Islet precursor cell (in vitro differentiated cells): ENCODE measurements around the gene RASAL3.
A peak's percentile ranks its signal among the peaks of the same experiment; 100 is the strongest.
"Not testable (repeated sequence)": the region's sequence is repeated elsewhere in the genome, so short reads cannot be mapped to it uniquely, and the experiment has no call there.

Source experiments
- DNase-seq: peaks from one replicate; pipeline ENCODE4 v3.0.0-alpha.2; 2018

RASAL3 gene

DNA sequence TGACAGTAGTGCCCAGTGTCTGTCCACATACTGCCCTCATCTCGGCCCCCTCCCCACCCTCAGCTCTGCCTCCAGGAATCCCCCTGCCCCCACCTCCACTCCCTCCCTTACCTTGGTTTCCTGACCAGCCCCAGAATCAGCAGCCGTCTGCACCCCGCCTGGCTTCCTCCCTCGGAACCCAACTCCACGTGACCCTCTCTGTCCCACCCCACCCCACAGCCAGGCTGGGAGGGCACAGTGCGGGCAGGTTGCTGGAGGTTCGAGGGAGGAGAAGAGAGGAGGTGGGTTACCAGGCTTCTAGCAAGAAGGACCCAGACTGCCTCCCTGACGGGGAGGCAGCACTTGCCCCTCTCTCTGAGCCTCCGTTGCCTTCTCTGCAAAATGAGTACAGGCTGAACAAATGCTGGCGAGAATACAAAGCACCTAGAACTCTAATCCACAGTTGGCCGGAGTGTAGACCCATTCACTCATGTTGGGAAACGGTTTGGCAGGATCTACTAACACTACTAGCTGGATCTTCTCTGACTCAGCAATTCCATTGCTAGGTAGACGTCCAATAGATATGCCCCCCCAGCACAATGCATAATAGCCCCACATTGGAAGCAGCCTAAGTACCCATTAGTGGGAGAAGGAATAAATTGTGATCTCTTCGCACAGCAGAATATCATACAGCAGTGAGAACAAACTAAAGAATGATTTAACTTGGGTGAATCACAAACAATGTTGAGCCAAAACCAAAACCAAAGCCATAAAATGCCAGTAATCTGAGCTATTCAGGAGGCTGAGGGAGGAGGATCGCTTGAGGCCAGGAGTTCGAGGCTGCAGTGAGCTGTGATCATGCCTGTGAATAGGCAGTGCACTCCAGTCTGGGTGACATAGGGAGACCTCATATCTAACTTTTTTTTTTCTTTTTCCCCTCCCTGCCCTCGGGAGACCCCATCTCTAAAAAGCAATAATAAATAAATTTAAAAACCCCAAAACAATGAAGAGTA lies at the start of gene RASAL3:
RASAL3 (minus strand) TSS at position 151 of the 992 bp plus-strand sequence. CDS start 186 bp downstream, outside the sequence.
- no peak for DNase-seq

DNA sequence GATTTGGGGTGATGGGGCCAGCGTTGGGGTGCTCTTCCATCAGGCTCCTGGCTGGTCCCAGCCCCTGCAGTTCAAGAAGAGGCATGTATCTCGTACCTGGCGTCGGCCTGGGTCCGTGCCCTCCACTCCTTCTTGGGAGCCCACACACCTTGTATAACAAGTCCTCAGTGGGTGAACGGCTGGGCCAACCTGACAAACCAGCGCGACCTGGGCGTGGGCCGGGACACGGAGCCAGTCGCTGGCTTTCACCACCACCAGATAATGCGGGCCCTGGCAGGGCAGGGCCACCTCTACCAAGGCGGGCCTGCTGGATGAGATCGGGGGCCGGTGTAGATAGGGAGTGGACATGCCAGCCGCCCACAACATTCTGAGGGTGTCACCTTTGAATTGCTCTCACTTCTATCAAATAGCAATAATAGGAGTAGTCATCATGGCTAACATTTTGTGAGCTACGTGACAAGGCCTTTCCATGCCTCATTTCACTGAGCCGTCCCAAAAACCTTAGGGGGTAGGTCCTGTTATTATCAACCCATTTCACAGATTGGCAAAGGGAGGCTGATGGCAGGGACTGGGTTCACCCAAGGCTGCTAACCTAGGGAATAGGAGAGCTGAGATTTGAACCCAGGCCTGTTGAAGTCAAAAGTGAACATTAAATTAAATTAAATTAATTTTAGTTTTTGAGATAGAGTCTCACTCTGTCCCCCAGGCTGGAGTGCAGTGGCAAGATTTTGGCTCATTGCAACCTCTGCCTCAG lies 47.5 kb upstream of the RASAL3 start:
- no peak for DNase-seq

DNA sequence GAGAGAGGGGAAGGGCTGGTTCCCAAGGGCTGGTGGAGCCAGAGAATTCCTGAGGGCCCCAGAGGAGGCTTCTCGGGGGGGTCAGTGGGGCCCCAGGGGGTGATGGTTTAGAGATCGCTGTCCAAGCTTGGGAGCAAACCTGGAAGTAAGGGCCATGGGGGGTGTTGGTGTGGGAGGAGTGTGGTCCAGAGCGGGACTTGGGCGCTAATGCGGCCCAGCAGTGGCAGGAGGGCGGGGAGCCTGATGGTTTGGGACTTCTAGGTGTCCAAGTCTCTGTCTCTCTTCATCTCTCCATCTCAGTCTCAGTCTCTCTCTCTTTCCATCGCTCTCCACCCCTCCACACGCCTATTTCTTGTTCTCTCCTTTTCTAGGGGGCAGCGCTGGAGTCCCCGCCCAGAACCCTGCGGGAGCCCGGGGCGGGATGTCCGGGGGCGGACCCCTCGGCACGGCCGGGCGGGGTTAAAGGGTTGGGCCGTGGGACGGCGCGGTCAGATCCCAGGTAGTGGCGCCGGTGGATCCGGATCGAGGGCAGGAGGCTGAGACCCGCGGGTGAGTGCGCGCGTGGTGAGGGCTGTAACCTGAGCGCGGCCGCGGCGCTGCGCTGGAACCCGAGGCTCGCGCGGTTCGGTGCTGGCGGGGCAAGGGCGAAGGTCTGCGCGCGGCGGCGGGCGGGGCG lies 43.8 kb upstream of the RASAL3 start, which contains the start of gene CYP4F22:
CYP4F22 (plus strand) TSS at position 491 of the 676 bp plus-strand sequence. CDS start 16,812 bp downstream, outside the sequence.
- peak; percentile 52 for DNase-seq

DNA sequence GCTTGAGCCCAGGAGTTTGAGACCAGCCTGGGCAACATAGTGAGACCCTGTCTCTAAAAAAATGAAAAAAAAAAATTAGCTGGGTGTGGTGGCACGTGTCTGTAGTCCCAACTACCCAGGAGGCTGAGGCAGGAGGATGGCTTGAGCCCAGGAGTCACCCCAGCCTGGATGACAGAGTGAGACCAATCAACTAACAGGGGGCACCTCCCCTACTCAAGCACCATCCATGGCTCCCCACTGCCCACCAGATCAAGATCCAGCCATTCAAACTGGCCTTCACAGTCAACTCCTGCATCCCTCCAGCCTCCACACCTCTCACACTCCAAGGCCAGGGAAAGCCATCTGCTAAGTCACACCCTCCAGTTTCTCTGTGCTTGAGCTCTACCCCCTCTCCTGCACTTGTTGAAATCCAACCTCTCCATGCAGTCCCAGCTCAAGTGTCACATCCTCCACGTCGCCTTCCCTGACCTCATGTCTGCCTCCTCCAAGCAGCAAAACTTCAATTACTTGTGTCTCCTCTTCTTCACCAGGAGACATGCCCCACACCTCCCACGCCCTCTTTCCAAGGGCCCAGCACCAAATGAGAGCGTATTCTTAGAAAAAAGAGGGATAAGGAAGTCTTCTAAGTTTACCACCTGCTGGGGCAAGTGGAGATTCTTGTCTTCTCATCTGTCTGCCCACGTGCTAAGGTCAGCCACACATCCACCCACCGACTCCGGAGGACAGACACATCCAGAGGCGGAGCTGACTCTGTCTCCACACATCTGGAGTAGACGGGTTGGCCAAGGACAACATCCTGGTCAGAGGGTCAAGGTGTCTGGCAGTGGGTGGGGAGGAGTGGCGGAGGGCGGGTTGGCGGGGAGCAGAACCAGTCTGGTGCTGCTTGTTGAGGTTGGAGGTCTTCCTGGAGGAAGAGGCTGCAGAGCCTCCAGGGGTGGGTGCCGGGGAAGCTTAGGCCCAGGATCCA lies 43.0 kb upstream of the RASAL3 start:
- no peak for DNase-seq

DNA sequence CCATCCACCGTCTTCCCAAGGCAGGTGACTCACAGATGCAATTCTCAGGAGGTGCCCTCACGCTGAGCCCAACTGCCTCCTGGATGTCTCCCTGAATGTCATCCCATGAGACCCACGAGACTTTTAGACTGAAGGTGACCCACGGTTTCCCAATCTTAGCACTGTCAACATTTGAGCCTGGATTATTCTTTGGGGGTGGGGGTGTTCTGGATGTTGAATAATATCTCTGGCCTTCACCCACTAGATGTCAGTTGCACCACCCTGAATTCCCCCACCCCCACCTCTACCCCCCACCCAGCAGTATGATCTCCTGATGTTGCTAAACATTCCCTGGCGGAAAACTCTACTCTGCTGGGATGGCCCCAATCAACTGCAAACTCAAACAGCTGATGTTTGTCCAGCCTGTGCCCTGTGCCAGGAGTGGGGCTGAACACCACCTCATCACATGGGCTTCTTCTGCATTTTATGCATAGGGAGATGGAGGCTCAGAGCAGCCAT lies 41.8 kb upstream of the RASAL3 start:
- DNase-seq = no peak

GRCh38 chr19:15502264-15502663 lies 37.9 kb upstream of the RASAL3 start:
- DNase-seq = no peak

GRCh38 chr19:15501596-15501995 lies 37.3 kb upstream of the RASAL3 start:
- DNase-seq = no peak

DNA sequence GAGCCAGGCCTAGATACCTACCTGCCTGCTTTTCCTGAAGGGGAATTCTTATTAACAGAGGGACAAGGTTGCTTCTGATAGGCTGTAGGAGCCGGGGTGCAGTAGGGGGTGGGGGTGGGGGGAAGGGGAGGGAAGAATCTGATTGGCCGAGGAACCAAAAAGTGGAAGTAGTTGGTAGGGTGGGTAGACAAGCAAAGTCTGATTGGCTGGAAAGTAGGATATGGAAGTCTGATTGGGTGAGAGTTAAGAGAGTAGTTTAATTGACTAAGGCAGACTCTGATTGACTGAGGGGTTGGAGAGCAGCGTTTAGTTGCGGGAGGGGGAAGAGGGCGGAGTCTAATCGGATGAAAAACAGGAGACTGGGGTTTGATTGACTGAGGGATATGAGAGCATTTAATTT lies 34.6 kb upstream of the RASAL3 start:
- DNase-seq = no peak

- no peak for DNase-seq
Observed at GRCh38 chr19:15498156-15498858, 34.0 kb upstream of the RASAL3 start.

GRCh38 chr19:15495151-15495550 lies 30.8 kb upstream of the RASAL3 start:
- no peak for DNase-seq

DNA sequence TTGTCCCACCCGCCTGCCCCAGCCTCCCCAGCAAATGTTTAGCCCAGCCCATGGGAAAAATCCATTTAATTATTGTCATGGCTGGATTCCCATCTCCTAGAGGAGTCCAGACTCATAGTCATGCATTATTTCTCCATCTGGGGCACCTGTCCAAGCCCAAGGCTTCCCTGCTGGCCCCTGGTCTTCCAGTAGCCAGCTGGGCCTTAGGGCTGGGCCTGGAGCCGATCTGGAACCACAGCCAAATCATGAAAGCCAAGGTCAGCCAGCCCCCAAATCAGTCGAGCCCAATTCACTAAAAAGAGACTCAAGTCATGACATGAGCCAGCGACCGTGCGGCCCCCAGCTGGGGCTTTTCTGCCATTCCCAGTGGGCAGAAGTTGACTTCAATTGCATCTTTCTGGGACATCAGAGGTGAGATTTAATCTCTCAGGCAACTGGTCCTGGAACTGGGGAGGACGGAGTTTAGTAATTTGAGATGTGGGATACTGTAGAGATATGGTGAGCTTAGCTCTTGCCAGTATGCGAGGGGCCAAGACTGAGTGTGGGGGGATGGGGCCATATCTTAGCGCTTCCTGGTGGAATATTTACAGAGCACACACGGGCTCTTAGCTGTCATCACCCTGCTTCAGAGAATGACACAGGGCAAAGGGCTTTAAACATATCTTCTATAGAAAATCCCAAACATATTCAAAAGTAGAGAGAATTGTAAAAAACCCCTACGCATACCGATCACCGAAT lies 24.3 kb upstream of the RASAL3 start:
- DNase-seq = no peak

- DNase-seq = no peak
Observed at GRCh38 chr19:15487038-15487437, 22.7 kb upstream of the RASAL3 start.

DNA sequence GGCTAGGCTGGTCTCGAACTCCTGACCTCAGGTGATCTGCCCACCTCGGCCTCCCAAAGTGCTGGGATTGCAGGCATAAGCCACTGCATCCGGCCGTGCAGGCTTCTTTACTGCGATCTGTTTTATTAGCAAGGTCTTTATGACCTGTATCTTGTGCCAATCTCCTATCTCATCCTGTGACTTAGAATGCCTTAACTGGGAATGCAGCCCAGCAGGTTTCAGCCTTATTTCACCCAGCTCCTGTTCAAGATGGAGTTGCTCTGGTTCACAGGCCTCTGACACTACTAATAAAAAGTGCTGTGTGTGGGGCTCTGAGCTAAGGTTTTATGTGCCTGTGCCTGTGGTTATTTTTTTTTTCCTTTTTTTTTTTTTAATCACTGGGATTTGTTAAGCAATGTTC lies 21.4 kb upstream of the RASAL3 start:
- DNase-seq = peak; percentile 58

DNA sequence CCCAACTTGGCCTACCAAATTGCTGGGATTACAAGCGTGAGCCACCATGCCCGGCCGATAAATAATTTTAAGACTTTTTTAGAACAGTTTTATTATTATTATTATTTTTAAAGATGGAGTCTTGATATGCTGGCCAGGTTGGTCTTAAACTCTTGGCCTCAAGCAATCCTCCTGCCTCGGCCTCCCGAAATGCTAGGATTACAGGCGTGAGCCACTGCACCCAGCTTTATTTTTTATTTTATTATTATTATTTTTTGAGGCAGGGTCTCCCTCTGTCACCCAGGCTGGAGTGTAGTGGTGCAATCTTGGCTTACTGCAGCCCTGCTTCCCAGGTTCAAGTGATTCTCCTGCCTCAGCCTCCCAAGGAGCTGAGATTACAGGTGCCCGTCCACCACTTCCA lies 16.7 kb upstream of the RASAL3 start:
- not testable (repeated sequence) for DNase-seq

DNA sequence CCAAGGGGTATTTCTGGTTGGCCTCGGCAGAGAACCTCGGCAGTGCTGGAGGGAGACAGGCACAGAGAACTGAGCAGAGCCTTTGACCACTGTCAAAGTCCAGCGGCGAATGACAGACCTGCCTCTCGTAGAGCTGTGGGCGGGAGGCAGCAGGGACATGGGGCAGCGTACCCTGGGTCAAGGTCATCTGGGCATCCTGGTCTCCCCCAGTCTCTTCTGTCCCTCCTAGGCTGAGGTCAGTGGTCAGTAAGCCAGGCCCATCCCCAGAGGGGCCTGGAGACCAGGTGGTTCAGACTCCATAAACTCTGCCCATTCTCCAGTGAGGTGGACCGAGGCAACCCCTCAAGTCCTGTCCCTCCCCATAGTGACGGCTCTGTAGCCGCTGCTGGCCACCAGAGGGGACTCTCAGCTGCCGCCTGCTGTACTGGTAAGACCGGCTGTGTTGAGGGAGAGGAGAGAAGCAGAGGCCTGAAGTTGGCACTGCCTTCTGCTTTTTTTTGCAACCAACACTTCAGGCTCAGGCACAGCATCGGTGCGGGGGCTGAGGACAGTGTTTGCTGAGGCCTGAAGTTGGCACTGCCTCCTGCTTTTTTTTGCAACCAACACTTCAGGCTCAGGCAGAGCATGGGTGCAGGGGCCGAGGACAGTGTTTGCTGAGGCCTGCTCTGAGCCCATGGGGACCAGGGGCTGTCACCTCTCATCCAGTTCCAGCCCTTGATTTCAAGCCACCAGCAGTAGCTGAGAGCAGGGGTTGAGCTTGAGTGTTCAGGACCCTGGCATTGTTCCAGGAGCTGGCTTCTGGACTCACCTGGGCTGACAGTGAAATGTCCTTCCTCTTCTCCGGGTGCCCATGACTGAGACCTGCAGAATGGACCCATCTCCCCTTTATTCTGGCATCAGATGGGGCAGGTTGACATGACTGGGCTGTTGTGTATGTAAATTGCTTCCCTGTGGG lies 15.3 kb upstream of the RASAL3 start, which contains the start of gene PGLYRP2:
PGLYRP2 (minus strand) TSS at position 111 of the 955 bp plus-strand sequence. CDS start 130 bp downstream, outside the sequence.
- peak; percentile 70 for DNase-seq

GRCh38 chr19:15476325-15476724 lies 12.0 kb upstream of the RASAL3 start:
- DNase-seq = no peak

DNA sequence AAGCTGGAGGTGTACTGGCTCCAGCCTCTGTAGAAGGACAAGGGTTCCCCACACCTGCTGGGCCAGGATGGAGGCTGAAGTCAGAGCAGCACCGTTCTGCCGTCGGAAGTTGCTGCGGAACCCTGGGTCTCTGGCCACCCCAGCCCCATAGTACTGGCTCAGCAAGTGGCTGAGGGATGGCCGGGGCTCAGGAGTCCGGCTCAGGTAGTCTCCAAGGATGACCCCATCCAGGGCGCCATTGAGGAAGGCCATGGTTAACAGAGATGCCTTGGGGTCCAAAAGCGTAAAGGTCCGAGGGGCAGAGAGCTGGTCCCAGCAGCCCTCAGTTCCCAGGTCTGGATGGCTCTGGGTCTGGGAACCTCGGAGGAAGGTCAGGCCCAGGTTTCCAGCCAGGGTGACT lies 11.3 kb upstream of the RASAL3 start:
- DNase-seq = no peak

DNA sequence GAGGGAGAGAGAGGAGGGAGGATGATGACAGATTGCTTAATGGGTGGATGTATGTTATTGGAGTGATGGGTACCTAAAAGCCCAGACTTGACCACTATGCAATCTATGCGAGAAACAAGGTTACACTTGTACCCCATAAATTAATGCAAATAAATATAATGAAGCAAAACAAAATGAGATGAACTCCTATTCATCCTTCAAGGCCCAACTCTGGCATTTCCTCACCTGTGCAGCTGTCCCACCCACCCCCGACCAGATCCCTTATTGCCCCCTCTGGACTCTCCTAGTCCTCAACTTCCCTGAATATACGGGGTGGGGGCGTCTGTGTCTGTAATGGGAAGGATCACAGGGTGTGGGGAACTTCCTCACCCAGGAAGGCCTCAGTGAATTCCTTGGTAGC lies 10.8 kb upstream of the RASAL3 start:
- no peak for DNase-seq

DNA sequence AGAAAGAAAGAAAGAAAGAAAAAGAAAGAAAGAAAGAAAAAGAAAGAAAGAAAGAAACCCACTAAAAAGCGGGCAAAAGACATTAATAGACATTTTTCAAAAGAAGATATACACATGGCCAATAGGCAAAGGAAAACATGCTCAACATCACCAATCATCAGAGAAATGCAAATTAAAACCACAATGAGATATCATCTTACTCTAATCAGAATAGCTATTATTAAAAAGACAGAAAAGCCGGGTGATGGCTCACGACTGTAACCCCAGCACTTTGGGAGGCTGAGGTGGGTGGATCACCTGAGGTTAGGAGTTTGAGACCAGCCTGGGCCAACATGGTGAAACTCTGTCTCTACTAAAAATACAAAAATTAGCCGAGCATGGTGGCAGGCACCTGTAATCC lies 9.5 kb upstream of the RASAL3 start:
- not testable (repeated sequence) for DNase-seq
